Endothelial cell of umbilical vein (primary cell): Measurements from ENCODE around the gene CFAP77. TPM values are rescaled to one million over a fixed set of nuclear protein-coding genes. Genes with fewer than 3 reads are reported as not detected.

Source experiments
- BruUV-seq: library from RNA; stranded (reverse); fragments of 400-500 nt; replicated peaks from 2 replicates; lab custom pipeline; 2021; lab: Mats Ljungman, UMichigan
- CTCF ChIA-PET: fragments of 300-600, 350-600 bp; sonication (Branson Sonifier 250); formaldehyde crosslinking; loops from one replicate; lab custom pipeline; 2021; ENCODE audit warnings: antibody characterized with exemption, inconsistent platforms; lab: Charles Lee
- POLR2A ChIA-PET: fragments of 300-600, 350-600 bp; sonication (Branson Sonifier 250); formaldehyde crosslinking; loops from one replicate; lab custom pipeline; 2021; ENCODE audit warnings: antibody characterized with exemption, inconsistent platforms; lab: Charles Lee
- DNase-seq: peaks from one replicate; pipeline ENCODE4 v3.0.0-alpha.2; 2011; ENCODE audit warnings: low read depth, low spot score
- FAIRE-seq: peaks from 2 replicates; lab custom pipeline; 2011; peaks lifted over from hg19 to GRCh38; lab: Jason Lieb, UNC
- H2AFZ ChIP-seq: 2 replicates; pipeline ENCODE4 v1.6.0; 2012; ENCODE audit warnings: low read depth, low read length, control low read depth, inconsistent platforms
- H3K27ac ChIP-seq: 2 replicates; pipeline ENCODE4 v1.5.1; 2011; ENCODE audit warnings: low read depth, mild to moderate bottlenecking, control low read depth, low read length, moderate library complexity; ENCODE audit not compliant: insufficient read depth
- H3K27me3 ChIP-seq, 2 experiments: 2 replicates each; pipeline versions ENCODE4 v1.6.0 to v1.6.1; 2011; ENCODE audit warnings: low read length in 2 of 2, mixed read lengths in 1 of 2; ENCODE audit not compliant: control insufficient read depth in 2 of 2, insufficient read depth in 2 of 2
- H3K36me3 ChIP-seq, 2 experiments: 2 replicates in 1 of 2; 3 replicates in 1 of 2; pipeline ENCODE4 v1.5.1; 2011; ENCODE audit warnings: low read length in 2 of 2, mild to moderate bottlenecking in 1 of 2, moderate library complexity in 1 of 2; ENCODE audit not compliant: control insufficient read depth in 2 of 2, insufficient read depth in 2 of 2; ENCODE audit errors: extremely low read depth in 1 of 2
- H3K4me1 ChIP-seq: 3 replicates; pipeline ENCODE4 v1.5.1; 2011; ENCODE audit warnings: mild to moderate bottlenecking, low read length; ENCODE audit not compliant: control insufficient read depth, insufficient read depth; ENCODE audit errors: extremely low read depth
- H3K4me2 ChIP-seq: 2 replicates; pipeline ENCODE4 v1.6.1; 2011; ENCODE audit warnings: low read length, control low read depth, mixed read lengths; ENCODE audit not compliant: insufficient read depth
- H3K4me3 ChIP-seq, 3 experiments: fragments of 200-600 bp in 1 of 3; sonication (generic), shearing (Covaris generic) in 1 of 3; replicated peaks in 1 of 3; 2 replicates each; pipeline ENCODE4 v1.5.1; 2011 to 2016; ENCODE audit warnings: control low read depth in 3 of 3, low read length in 3 of 3, mild to moderate bottlenecking in 2 of 3, inconsistent platforms in 1 of 3, low read depth in 1 of 3, moderate library complexity in 1 of 3; ENCODE audit not compliant: insufficient read depth in 1 of 3
- H3K79me2 ChIP-seq: 2 replicates; pipeline ENCODE4 v1.6.0; 2012; ENCODE audit warnings: low read length, inconsistent platforms; ENCODE audit not compliant: control insufficient read depth, insufficient read depth
- H3K9ac ChIP-seq: replicated peaks from 2 replicates; pipeline ENCODE3; 2011; ENCODE audit warnings: low read length, control low read depth; ENCODE audit not compliant: insufficient read depth; ENCODE audit errors: extremely low read depth
- H3K9me1 ChIP-seq: replicated peaks from 3 replicates; pipeline ENCODE4 v1.6.0; 2011; ENCODE audit warnings: mild to moderate bottlenecking, low read length; ENCODE audit not compliant: control insufficient read depth, insufficient read depth; ENCODE audit errors: extremely low read depth
- H3K9me3 ChIP-seq: replicated peaks from 2 replicates; pipeline ENCODE4 v1.5.1; 2012; ENCODE audit warnings: low read length, inconsistent platforms; ENCODE audit not compliant: control insufficient read depth, insufficient read depth
- H4K20me1 ChIP-seq: replicated peaks from 2 replicates; pipeline ENCODE3; 2011; ENCODE audit warnings: mild to moderate bottlenecking, low read length; ENCODE audit not compliant: control insufficient read depth, insufficient read depth; ENCODE audit errors: extremely low read depth
- EZH2 ChIP-seq: IDR thresholded peaks from 2 replicates; pipeline ENCODE4 v1.6.1; 2012; ENCODE audit warnings: borderline replicate concordance, low read depth, mild to moderate bottlenecking, moderate library complexity, low read length, inconsistent platforms; ENCODE audit not compliant: severe bottlenecking
- FOS ChIP-seq: IDR thresholded peaks from 2 replicates; pipeline ENCODE4 v1.6.1; 2011; ENCODE audit warnings: mild to moderate bottlenecking, low read length, moderate library complexity, borderline replicate concordance; ENCODE audit not compliant: insufficient read depth
- GATA2 ChIP-seq: IDR thresholded peaks from 2 replicates; pipeline ENCODE4 v1.7.0; 2011; ENCODE audit warnings: low read depth, mild to moderate bottlenecking, moderate library complexity, mixed read lengths, low read length; ENCODE audit not compliant: insufficient read length, insufficient read depth
- JUN ChIP-seq: IDR thresholded peaks from 2 replicates; pipeline ENCODE4 v1.6.1; 2011; ENCODE audit warnings: borderline replicate concordance, low read depth; ENCODE audit not compliant: insufficient read length, insufficient read depth
- MYC ChIP-seq: IDR thresholded peaks from one replicate; pipeline ENCODE4 v1.6.1; 2011; ENCODE audit warnings: mild to moderate bottlenecking, low read depth, low read length
- POLR2A ChIP-seq: IDR thresholded peaks from 2 replicates; pipeline ENCODE4 v1.6.1; 2012; ENCODE audit warnings: low read depth, mild to moderate bottlenecking, control low read depth, low read length
- POLR2AphosphoS5 ChIP-seq: IDR thresholded peaks from 2 replicates; pipeline ENCODE4 v1.6.1; 2012; ENCODE audit warnings: low read depth, mild to moderate bottlenecking, control low read depth, low read length, moderate library complexity; ENCODE audit not compliant: insufficient read depth
- dilution Hi-C: fragments of 300-500 bp; cut with MboI; formaldehyde crosslinking; loops from one replicate; pipeline ENCODE4 v1.15.0; 2019; ENCODE audit warnings: low sequenced_read_pairs; ENCODE audit not compliant: extremely low pct_ligation_motif_present
- intact Hi-C: fragments of 100-400 bp; cut with micrococcal nuclease; formaldehyde crosslinking; loops from one replicate; pipeline ENCODE4 v1.10.0; 2022
- polyA plus RNA-seq, 4 experiments: library from polyadenylated mRNA; depleted of rRNA in 3 of 4; stranded (reverse) in 3 of 4; unstranded in 1 of 4; fragments of >200 nt; gene quantifications; 2 replicates each; pipeline versions ENCODE4 v1.2.1 to v1.2.3, GENCODE V29; 2011 to 2012; ENCODE audit warnings: missing spikeins in 1 of 4
- total RNA-seq: library from RNA; stranded (reverse); gene quantifications from 2 replicates; pipeline ENCODE4 v1.2.3, GENCODE V29; 2021
- TF ChIP-seq, protein P1 (sequence below): IDR thresholded peaks from 2 replicates; pipeline ENCODE4 v1.6.1; 2011; ENCODE audit not compliant: insufficient read depth, insufficient read length
- TF ChIP-seq, protein P2 (sequence below), 2 donors: IDR thresholded peaks; 1 replicate in 1 of 2; 2 replicates in 1 of 2; pipeline ENCODE4 v1.5.1; 2011; ENCODE audit warnings: low read length in 2 of 2, mild to moderate bottlenecking in 2 of 2, moderate library complexity in 2 of 2, control low read depth in 1 of 2, inconsistent platforms in 1 of 2, low read depth in 1 of 2; ENCODE audit not compliant: insufficient read depth in 1 of 2; ENCODE audit errors: extremely low read depth in 1 of 2

The CFAP77 gene
- total and polyA plus RNA-seq, 2 donors (not counting 3 experiments of a cell fraction or from before 2014, with no cell fraction given): not detected

DNA sequence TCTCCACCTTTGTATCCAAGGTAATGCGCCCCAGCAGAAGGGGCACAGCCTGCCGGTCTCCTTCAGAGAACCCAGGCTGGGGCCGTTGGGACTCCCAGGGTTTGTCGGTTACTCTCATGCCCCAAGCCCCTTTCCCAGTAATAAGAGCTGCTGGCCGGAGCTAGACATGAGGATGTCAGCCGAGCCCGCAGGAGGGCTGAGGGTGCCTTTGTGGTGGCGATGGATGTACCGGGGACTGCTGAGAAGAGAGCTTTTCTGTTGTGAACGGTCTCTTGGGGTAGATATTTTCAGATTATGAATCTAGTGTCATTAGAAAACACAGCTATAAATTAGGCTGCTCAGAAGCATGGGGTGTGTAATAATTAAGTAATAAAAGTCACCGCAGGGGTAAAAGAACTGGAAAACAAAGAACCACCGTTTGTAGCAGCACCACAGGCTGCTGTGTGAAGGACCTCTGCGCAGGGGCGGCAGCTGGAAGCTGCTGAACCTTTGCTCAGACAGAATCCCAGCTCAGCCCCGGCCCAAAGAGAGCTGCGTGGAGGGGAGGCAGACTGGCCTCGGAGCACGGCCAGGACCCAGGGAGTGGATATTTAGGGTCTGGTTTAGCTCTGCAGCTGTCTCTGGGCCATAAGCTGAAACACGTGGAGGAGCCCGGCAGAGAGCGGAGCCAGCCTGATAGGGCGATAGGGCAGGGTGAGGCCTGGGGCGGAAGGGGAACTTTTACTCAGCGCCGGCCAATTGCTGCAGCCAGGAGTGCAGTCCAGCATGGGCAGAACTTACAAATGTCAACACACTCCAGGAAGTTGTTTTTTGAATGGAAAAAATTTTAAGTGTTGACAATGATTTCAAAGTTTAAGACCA is 121.9 kb downstream of the CFAP77 start:
- dilution Hi-C loops (no loop called here), intact Hi-C loops (no loop called here)
- no peaks in the 10 kb centered on the region for H3K4me1 ChIP-seq
- H4K20me1 ChIP-seq: no peaks in the 10 kb centered on the region
- H3K4me2 ChIP-seq: no peak overlapping the region
- no peaks in the 10 kb centered on the region for H3K79me2 ChIP-seq
- H3K9me3 ChIP-seq: no peaks in the 10 kb centered on the region
- H3K9me1 ChIP-seq: no peaks in the 10 kb centered on the region
- no peaks in the 10 kb centered on the region for H3K36me3 ChIP-seq
- no peak overlapping the region for H2AFZ ChIP-seq
- no peaks in the 10 kb centered on the region for H3K27me3 ChIP-seq
- no peak for DNase-seq
- no peak overlapping the region for H3K4me3 ChIP-seq
- H3K9ac ChIP-seq: no peak overlapping the region
- POLR2A ChIA-PET: no interaction called here
- CTCF ChIA-PET: interaction anchor here (2.5 kb wide), 1 partner anchor 25 kb away, joined by 7 read pairs; no protein-coding TSS in a partner anchor
- no TSS peak for BruUV-seq
- TF ChIP-seq FOS: no peak
- TF ChIP-seq, protein P1, sequence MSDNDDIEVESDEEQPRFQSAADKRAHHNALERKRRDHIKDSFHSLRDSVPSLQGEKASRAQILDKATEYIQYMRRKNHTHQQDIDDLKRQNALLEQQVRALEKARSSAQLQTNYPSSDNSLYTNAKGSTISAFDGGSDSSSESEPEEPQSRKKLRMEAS: no peak
- no peak for TF ChIP-seq JUN
- no peak for TF ChIP-seq EZH2
- TF ChIP-seq MYC: no peak
- TF ChIP-seq, protein P2, sequence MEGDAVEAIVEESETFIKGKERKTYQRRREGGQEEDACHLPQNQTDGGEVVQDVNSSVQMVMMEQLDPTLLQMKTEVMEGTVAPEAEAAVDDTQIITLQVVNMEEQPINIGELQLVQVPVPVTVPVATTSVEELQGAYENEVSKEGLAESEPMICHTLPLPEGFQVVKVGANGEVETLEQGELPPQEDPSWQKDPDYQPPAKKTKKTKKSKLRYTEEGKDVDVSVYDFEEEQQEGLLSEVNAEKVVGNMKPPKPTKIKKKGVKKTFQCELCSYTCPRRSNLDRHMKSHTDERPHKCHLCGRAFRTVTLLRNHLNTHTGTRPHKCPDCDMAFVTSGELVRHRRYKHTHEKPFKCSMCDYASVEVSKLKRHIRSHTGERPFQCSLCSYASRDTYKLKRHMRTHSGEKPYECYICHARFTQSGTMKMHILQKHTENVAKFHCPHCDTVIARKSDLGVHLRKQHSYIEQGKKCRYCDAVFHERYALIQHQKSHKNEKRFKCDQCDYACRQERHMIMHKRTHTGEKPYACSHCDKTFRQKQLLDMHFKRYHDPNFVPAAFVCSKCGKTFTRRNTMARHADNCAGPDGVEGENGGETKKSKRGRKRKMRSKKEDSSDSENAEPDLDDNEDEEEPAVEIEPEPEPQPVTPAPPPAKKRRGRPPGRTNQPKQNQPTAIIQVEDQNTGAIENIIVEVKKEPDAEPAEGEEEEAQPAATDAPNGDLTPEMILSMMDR (IDR thresholded peaks at IDR 0.05; ENCODE audit: extremely low read depth in 1 of 2, insufficient read depth in 1 of 2, low read depth in 1 of 2, low read length in 2 of 2): no peak
- TF ChIP-seq POLR2A: no peak
- TF ChIP-seq GATA2: no peak
- no peak for TF ChIP-seq POLR2AphosphoS5
- no peak overlapping the region for H3K27ac ChIP-seq
- FAIRE-seq: no peak
